ENCODE measurements around the gene IGF1. TPM values are rescaled to one million over a fixed set of nuclear protein-coding genes. Genes with fewer than 3 reads are reported as not detected.
A peak's percentile ranks its signal among the peaks of the same experiment; 100 is the strongest.

IGF1 gene
- total RNA-seq, 4 donors from 2014 or later, result 17.3 to 58.7 (median 43.1) TPM

DNA sequence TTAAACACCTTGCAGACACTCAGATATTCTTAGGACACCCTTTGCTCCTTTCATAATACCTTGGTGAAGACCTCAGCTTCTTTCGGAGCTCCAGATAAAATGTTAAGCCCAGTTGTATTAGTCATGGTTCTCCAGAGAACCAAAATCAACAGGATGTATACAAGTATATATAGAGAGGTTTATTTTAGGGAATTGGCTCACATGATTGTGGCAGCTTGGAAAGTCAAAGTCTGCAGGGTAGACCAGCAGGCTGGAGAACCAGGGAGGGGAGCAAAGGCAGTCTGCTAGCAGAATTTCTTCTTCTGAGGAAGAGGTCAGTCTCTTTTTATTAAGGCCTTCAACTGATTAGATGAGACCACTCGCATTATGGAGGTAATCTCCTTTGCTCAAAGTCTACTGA is 6.9 kb upstream of the IGF1 start:
- TF ChIP-seq EP300 (IDR thresholded peaks at IDR 0.05), result no peak
- no peak for TF ChIP-seq CTCF (IDR thresholded peaks at IDR 0.05)
- no peak for TF ChIP-seq POLR2A (IDR thresholded peaks at IDR 0.05)
- TF ChIP-seq POLR2AphosphoS5 (IDR thresholded peaks at IDR 0.05), result no peak
- H3K27ac ChIP-seq, result no peak overlapping the region
- no peak for ATAC-seq
- peaks cover 0 to 11% (median 0%) of the 10 kb centered on the region in 3 donors for H3K4me1 ChIP-seq
- H3K9me3 ChIP-seq, result peaks cover 0 to 10% (median 0%) of the 10 kb centered on the region in 3 donors
- no peaks in the 10 kb centered on the region for H3K36me3 ChIP-seq
- H3K27me3 ChIP-seq, result no peaks in the 10 kb centered on the region
- H3K4me3 ChIP-seq, result no peak overlapping the region
- WGBS, 2 donors (ENCODE audit: low coverage in 1 of 2), result 89 to 93% methylated on average over 2 of the region's 2 CpGs

- peaks cover 0 to 13% (median 0%) of the 10 kb centered on the region in 3 donors for H3K4me1 ChIP-seq
- H3K36me3 ChIP-seq, result no peaks in the 10 kb centered on the region
- no peak for ATAC-seq
- 88 to 100% methylated on average over 2 of the region's 2 CpGs for whole genome bisulfite sequencing, 2 donors (ENCODE audit: low coverage in 1 of 2)
- no peak for TF ChIP-seq POLR2A (IDR thresholded peaks at IDR 0.05)
- no peak for TF ChIP-seq CTCF (IDR thresholded peaks at IDR 0.05)
- TF ChIP-seq POLR2AphosphoS5 (IDR thresholded peaks at IDR 0.05), result no peak
- TF ChIP-seq EP300 (IDR thresholded peaks at IDR 0.05), result no peak
- H3K4me3 ChIP-seq, result no peak overlapping the region
- H3K9me3 ChIP-seq, result peaks cover 0 to 10% (median 0%) of the 10 kb centered on the region in 3 donors
- H3K27ac ChIP-seq, result no peak overlapping the region
- H3K27me3 ChIP-seq, result no peaks in the 10 kb centered on the region
Measured at GRCh38 chr12:102486153-102486552, 5.8 kb upstream of the IGF1 start.

DNA sequence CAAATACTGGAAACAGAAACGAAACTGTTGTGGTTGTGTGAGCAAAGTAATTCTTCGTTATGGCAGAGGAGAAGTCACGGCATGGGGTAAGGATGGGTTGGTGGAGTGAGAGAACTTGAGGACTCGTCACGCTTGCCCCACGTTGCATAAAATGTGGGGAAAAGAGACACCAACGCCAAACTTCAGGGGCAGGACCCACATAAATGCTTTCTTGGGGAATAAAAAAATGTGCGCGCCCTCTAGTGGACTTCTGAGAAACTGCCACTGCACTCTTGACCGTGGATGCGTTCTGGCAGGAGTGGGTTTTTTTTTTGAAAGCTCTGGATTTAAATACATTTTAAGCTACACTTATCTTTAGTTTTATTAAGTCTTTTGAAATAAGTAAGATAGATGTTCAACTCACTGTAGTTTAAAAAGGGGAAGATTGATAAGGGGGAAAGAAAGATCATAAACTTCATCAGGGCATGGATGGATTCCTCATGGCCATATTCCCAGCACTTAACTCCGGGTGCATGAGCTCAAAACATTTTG is 4.1 kb upstream of the IGF1 start:
- H3K4me1 ChIP-seq, result peaks cover 0 to 30% (median 7%) of the 10 kb centered on the region in 3 donors
- TF ChIP-seq EP300 (IDR thresholded peaks at IDR 0.05) (no peak), CTCF (IDR thresholded peaks at IDR 0.05) (peak; percentile 71 to 92 (median 82))
- WGBS, 2 donors (ENCODE audit: low coverage in 1 of 2), result 14 to 18% methylated on average over 12 of the region's 12 CpGs
- peak overlapping the region in 3 of 4 donors; percentile 38 to 54 (median 48) for H3K27ac ChIP-seq
- H3K9me3 ChIP-seq, result peaks cover 0 to under 1% (median 0%) of the 10 kb centered on the region in 3 donors
- peak; percentile 51 for ATAC-seq
- no peaks in the 10 kb centered on the region for H3K36me3 ChIP-seq
- H3K4me3 ChIP-seq, result peak overlapping the region; percentile 24 to 26
- no peaks in the 10 kb centered on the region for H3K27me3 ChIP-seq

- peak overlapping the region; percentile 24 to 26 for H3K4me3 ChIP-seq
- H3K9me3 ChIP-seq, result no peaks in the 10 kb centered on the region
- H3K36me3 ChIP-seq, result no peaks in the 10 kb centered on the region
- ATAC-seq, result no peak
- H3K27ac ChIP-seq, result peak overlapping the region in 3 of 4 donors; percentile 38 to 54 (median 48)
- WGBS, 2 donors (ENCODE audit: low coverage in 1 of 2), result 31 to 32% methylated on average over 2 to 3 of the region's 3 CpGs
- TF ChIP-seq POLR2AphosphoS5 (IDR thresholded peaks at IDR 0.05), result no peak
- no peak for TF ChIP-seq CTCF (IDR thresholded peaks at IDR 0.05)
- TF ChIP-seq EP300 (IDR thresholded peaks at IDR 0.05), result no peak
- no peak for TF ChIP-seq POLR2A (IDR thresholded peaks at IDR 0.05)
- no peaks in the 10 kb centered on the region for H3K27me3 ChIP-seq
- peaks cover 0 to 35% (median 7%) of the 10 kb centered on the region in 3 donors for H3K4me1 ChIP-seq
Measured at GRCh38 chr12:102484017-102484416, 3.7 kb upstream of the IGF1 start.

- ATAC-seq, result no peak
- Histone ChIP-seq H3K27me3 (no peaks in the 10 kb centered on the region), H3K27ac (peak overlapping the region in 1 of 4 donors; percentile 54), H3K4me3 (no peak overlapping the region), H3K36me3 (no peaks in the 10 kb centered on the region), H3K4me1 (peaks cover 0 to 40% (median 13%) of the 10 kb centered on the region in 3 donors), H3K9me3 (no peaks in the 10 kb centered on the region)
- 100% methylated on average over 1 of the region's 2 CpGs for WGBS, 2 donors (ENCODE audit: low coverage in 1 of 2)
- TF ChIP-seq POLR2A (IDR thresholded peaks at IDR 0.05), result no peak
- no peak for TF ChIP-seq EP300 (IDR thresholded peaks at IDR 0.05)
- TF ChIP-seq POLR2AphosphoS5 (IDR thresholded peaks at IDR 0.05), result no peak
- no peak for TF ChIP-seq CTCF (IDR thresholded peaks at IDR 0.05)
Measured at GRCh38 chr12:102483466-102483865, 3.1 kb upstream of the IGF1 start.
